ENCODE measurements around the gene IFNGR1. TPM values are rescaled to one million over a fixed set of nuclear protein-coding genes. Genes with fewer than 3 reads are reported as not detected.

IFNGR1 gene
- total RNA-seq, 4 donors from 2014 or later = 77.8 to 91.5 (median 84.3) TPM

DNA sequence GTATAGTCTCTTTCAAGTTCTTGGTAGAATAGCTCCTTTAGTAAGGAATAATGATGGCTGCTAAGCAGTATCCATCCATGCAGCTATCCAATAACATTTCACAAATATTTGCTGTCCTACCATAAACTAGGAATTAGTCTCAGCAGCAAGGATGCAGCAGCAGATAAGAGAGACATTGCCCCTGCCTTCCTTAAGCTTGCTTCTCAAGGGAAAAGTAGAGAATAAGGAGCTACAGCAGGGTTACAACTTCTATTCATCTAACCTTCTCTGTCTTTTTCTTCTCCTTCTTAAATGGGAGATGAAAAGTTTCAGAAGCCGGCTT lies 48.2 kb downstream of the IFNGR1 start:
- 88% methylated on average over 1 of the region's 1 CpG for WGBS
- Histone ChIP-seq H3K27ac (no peak overlapping the region), H3K4me3 (no peak overlapping the region), H3K36me3 (no peaks in the 10 kb centered on the region), H3K27me3 (no peaks in the 10 kb centered on the region), H3K4me1 (peaks cover 13% of the 10 kb centered on the region), H3K9me3 (no peaks in the 10 kb centered on the region)
- TF ChIP-seq, protein P1, sequence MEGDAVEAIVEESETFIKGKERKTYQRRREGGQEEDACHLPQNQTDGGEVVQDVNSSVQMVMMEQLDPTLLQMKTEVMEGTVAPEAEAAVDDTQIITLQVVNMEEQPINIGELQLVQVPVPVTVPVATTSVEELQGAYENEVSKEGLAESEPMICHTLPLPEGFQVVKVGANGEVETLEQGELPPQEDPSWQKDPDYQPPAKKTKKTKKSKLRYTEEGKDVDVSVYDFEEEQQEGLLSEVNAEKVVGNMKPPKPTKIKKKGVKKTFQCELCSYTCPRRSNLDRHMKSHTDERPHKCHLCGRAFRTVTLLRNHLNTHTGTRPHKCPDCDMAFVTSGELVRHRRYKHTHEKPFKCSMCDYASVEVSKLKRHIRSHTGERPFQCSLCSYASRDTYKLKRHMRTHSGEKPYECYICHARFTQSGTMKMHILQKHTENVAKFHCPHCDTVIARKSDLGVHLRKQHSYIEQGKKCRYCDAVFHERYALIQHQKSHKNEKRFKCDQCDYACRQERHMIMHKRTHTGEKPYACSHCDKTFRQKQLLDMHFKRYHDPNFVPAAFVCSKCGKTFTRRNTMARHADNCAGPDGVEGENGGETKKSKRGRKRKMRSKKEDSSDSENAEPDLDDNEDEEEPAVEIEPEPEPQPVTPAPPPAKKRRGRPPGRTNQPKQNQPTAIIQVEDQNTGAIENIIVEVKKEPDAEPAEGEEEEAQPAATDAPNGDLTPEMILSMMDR (IDR thresholded peaks at IDR 0.05) = no peak
- TF ChIP-seq EP300 (IDR thresholded peaks at IDR 0.05) (no peak), POLR2AphosphoS5 (IDR thresholded peaks at IDR 0.05) (no peak)
- DNase-seq (ENCODE audit: low spot score in 2 of 2) = no peak

DNA sequence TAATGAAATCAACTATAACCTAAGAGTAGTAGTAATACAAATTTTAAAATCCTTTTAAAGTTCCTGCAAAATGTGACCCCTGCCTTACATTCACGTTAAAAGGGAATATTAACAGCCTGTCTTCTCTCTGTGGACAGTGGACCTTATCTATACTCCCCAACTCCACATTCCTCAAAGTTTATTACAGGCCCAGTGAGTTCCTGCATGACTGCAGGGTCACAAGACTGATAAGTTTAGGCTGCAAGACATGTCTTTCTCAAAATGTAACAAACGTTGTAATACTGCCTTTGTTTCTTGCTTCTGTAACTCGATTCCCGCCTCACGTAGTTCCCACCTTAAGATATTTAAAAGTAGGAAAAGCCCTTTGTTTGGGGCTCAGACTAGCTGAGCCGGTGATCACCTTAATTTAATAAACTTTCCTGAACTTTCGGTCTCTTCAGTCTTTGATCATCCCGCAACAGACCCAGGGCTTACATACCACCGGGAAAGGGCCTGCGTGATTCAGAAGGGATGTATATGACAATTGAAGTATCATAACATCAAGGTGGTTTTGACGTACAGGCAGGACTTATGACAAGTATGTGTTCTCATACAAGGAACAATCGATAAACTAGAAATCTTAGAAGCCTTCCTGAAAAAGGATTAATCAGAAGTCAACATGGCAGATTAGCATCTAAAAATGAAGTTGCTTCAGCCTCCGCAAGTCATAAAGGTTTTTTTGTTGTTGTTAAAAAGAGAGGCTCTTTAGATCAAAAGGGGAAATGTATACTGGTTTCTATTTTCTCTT lies 48.7 kb downstream of the IFNGR1 start:
- DNase-seq (ENCODE audit: low spot score in 2 of 2) = no peak
- Histone ChIP-seq H3K27ac (no peak overlapping the region), H3K36me3 (no peaks in the 10 kb centered on the region), H3K4me1 (peaks cover 19% of the 10 kb centered on the region), H3K9me3 (no peaks in the 10 kb centered on the region), H3K4me3 (no peak overlapping the region), H3K27me3 (no peaks in the 10 kb centered on the region)
- WGBS = 90% methylated on average over 13 of the region's 13 CpGs
- TF ChIP-seq, protein P1 (IDR thresholded peaks at IDR 0.05) = no peak
- TF ChIP-seq EP300 (IDR thresholded peaks at IDR 0.05) = no peak
- TF ChIP-seq POLR2AphosphoS5 (IDR thresholded peaks at IDR 0.05) = no peak
- no peak for TF ChIP-seq POLR2A (IDR thresholded peaks at IDR 0.05)

DNA sequence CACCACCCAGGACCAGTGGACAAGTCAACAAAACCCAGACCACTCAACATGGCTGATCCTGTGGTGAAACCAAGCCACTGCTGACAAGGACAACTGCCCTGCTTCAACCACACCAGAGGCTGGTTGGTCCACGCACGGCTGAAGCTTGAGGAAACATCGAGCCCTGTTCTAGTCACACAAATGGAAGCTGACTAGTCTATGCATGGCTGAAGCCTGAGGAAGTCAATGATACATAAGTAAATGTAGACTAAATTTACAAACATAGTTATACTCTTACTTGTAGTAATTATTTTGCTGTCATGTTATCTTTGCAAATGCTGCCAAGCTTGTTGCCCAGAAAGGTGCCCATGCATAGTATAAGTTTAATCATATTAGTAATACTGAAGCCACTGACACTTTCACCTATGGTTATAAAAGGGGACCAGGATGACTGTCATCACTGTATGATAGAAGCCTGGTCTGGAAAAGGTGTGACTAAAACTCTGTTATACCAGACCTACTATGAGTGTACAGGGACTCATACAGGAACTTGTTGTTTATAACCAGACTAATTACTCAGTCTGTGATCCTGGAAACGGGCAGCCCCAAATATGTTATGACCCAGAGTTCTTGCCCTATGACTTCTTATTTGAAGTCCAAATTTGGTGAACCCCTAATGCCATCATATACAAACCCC lies 51.3 kb downstream of the IFNGR1 start:
- TF ChIP-seq EP300 (IDR thresholded peaks at IDR 0.05) = no peak
- WGBS = 98% methylated on average over 4 of the region's 4 CpGs
- Histone ChIP-seq H3K36me3 (no peaks in the 10 kb centered on the region), H3K27ac (no peak overlapping the region), H3K4me1 (peaks cover 34% of the 10 kb centered on the region), H3K4me3 (no peak overlapping the region), H3K9me3 (no peaks in the 10 kb centered on the region), H3K27me3 (no peaks in the 10 kb centered on the region)
- no peak for DNase-seq (ENCODE audit: low spot score in 2 of 2)

DNA sequence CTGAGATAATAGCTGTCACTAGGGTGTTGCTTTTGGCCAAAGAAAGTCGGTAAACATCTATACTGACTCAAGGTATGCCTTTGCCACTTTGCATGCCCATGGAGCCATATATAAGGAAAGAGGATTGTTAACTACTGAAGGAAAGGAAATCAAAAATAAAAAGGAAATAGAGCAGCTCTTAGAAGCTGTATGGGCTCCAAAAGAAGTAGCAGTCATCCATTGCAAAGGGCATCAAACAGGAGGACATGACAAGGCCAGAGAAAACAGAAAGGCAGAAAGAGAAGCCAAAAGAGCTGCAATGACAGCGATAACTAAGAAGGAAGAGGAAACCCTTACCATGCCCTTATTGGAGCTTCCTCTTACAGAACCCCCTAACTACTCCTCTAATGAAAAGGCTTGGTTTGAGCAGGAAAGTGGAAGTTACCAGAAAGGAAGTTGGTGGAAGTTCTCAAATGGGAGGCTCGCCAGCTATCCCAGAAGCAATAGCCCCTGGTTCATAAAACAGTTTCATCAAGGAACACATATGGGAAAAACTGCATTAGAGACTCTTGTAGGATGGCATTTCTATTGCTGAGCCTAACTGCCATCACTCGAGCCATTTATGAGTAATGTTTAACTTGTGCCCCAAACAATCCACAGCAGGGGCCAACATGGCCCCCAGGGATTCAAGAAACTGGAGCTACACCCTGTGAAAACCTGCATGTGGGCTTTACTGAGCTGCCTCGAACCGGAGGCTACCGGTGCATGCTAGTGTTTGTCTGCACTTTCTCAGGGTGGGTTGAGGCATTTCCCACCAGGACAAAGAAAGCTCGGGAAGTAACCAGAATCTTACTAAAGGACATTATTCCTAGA lies 52.7 kb downstream of the IFNGR1 start:
- no peak overlapping the region for H3K27ac ChIP-seq
- 80% methylated on average over 8 of the region's 8 CpGs for WGBS
- H3K36me3 ChIP-seq = no peaks in the 10 kb centered on the region

More for the DNA sequence above, 52.7 kb downstream of the IFNGR1 start:
- TF ChIP-seq POLR2A (IDR thresholded peaks at IDR 0.05) (no peak), POLR2AphosphoS5 (IDR thresholded peaks at IDR 0.05) (no peak), EP300 (IDR thresholded peaks at IDR 0.05) (no peak)
- TF ChIP-seq, protein P1 (IDR thresholded peaks at IDR 0.05) = no peak
- no peak for DNase-seq (ENCODE audit: low spot score in 2 of 2)
- Histone ChIP-seq H3K27me3 (no peaks in the 10 kb centered on the region), H3K4me1 (peaks cover 30% of the 10 kb centered on the region), H3K4me3 (no peak overlapping the region), H3K9me3 (no peaks in the 10 kb centered on the region)
